H9 (cell line): ENCODE data around the gene HNRNPA3. TPM values are rescaled to one million over a fixed set of nuclear protein-coding genes. Genes with fewer than 3 reads are reported as not detected.
A peak's percentile ranks its signal among the peaks of the same experiment; 100 is the strongest.

ENCODE experiments used
- DNase-seq: peaks from one replicate; pipeline ENCODE4 v3.0.0-alpha.2; 2017
- H2AFZ ChIP-seq: one replicate; pipeline ENCODE4 v1.6.1; 2013; ENCODE audit warnings: mild to moderate bottlenecking, low read length, control low read depth, moderate library complexity
- H2AK5ac ChIP-seq: 2 replicates; pipeline ENCODE4 v1.6.1; 2013; ENCODE audit warnings: low read length, control low read depth, mixed read lengths; ENCODE audit not compliant: insufficient read length
- H2BK120ac ChIP-seq: one replicate; pipeline ENCODE4 v1.6.1; 2013; ENCODE audit warnings: low read depth, mild to moderate bottlenecking, low read length, control low read depth, inconsistent platforms; ENCODE audit not compliant: poor library complexity, severe bottlenecking
- H2BK12ac ChIP-seq: 2 replicates; pipeline ENCODE4 v1.6.1; 2013; ENCODE audit warnings: low read length, control low read depth, mixed read lengths, low read depth; ENCODE audit not compliant: insufficient read length
- H2BK15ac ChIP-seq: 2 replicates; pipeline ENCODE4 v1.6.1; 2013; ENCODE audit warnings: low read depth, low read length, control low read depth
- H2BK20ac ChIP-seq: one replicate; pipeline ENCODE4 v1.6.1; 2013; ENCODE audit warnings: low read depth, mild to moderate bottlenecking, low read length, control low read depth, inconsistent platforms; ENCODE audit not compliant: poor library complexity, severe bottlenecking
- H2BK5ac ChIP-seq: 2 replicates; pipeline ENCODE4 v1.6.1; 2013; ENCODE audit warnings: low read length, control low read depth, mixed read lengths; ENCODE audit not compliant: insufficient read length
- H3K14ac ChIP-seq: 2 replicates; pipeline ENCODE4 v1.6.1; 2013; ENCODE audit warnings: low read length, control low read depth; ENCODE audit not compliant: insufficient read depth
- H3K18ac ChIP-seq: 2 replicates; pipeline ENCODE4 v1.6.1; 2013; ENCODE audit warnings: low read depth, mild to moderate bottlenecking, mixed read lengths, low read length, control low read depth; ENCODE audit not compliant: insufficient read length
- H3K23ac ChIP-seq: 2 replicates; pipeline ENCODE4 v1.6.1; 2013; ENCODE audit warnings: low read length, control low read depth, mixed read lengths, low read depth; ENCODE audit not compliant: insufficient read length
- H3K23me2 ChIP-seq: 2 replicates; pipeline ENCODE4 v1.6.1; 2013; ENCODE audit warnings: low read depth, mild to moderate bottlenecking, mixed read lengths, low read length, control low read depth; ENCODE audit not compliant: insufficient read length, poor library complexity, severe bottlenecking
- H3K27ac ChIP-seq: 2 replicates; pipeline ENCODE4 v1.5.1; 2013; ENCODE audit warnings: low read length, control low read depth, mixed read lengths, low read depth; ENCODE audit not compliant: insufficient read length
- H3K27me3 ChIP-seq: 2 replicates; pipeline ENCODE4 v1.6.1; 2013; ENCODE audit warnings: low read length, control low read depth, inconsistent platforms; ENCODE audit not compliant: insufficient read depth
- H3K4ac ChIP-seq: 2 replicates; pipeline ENCODE4 v1.6.1; 2013; ENCODE audit warnings: low read depth, mild to moderate bottlenecking, control low read depth, inconsistent platforms, low read length, moderate library complexity
- H3K4me1 ChIP-seq: 2 replicates; pipeline ENCODE4 v1.6.1; 2013; ENCODE audit warnings: low read length, control low read depth, inconsistent platforms; ENCODE audit not compliant: insufficient read depth
- H3K4me2 ChIP-seq: 2 replicates; pipeline ENCODE4 v1.6.1; 2013; ENCODE audit warnings: low read length, control low read depth, mixed read lengths; ENCODE audit not compliant: insufficient read length, insufficient read depth
- H3K56ac ChIP-seq: 2 replicates; pipeline ENCODE4 v1.6.1; 2013; ENCODE audit warnings: low read depth, mild to moderate bottlenecking, mixed read lengths, low read length, control low read depth; ENCODE audit not compliant: insufficient read length
- H3K79me1 ChIP-seq: 2 replicates; pipeline ENCODE4 v1.6.1; 2013; ENCODE audit warnings: low read depth, mild to moderate bottlenecking, moderate library complexity, low read length, control low read depth, inconsistent platforms; ENCODE audit not compliant: insufficient read depth, poor library complexity, severe bottlenecking
- H3K79me2 ChIP-seq: 2 replicates; pipeline ENCODE4 v1.6.1; 2013; ENCODE audit warnings: low read length, control low read depth, inconsistent platforms; ENCODE audit not compliant: insufficient read depth
- H3K9ac ChIP-seq: 2 replicates; pipeline ENCODE4 v1.6.1; 2013; ENCODE audit warnings: low read length, control low read depth, mixed read lengths; ENCODE audit not compliant: insufficient read length; ENCODE audit errors: extremely low read depth
- H3K9me3 ChIP-seq: one replicate; pipeline ENCODE4 v1.6.1; 2013; ENCODE audit warnings: low read depth, low read length, inconsistent platforms; ENCODE audit not compliant: control insufficient read depth
- H3T11ph ChIP-seq: one replicate; pipeline ENCODE4 v1.6.1; 2013; ENCODE audit warnings: mild to moderate bottlenecking, low read length, control low read depth, inconsistent platforms
- H4K20me1 ChIP-seq: one replicate; pipeline ENCODE4 v1.6.1; 2013; ENCODE audit not compliant: control insufficient read depth, insufficient read length, insufficient read depth
- H4K5ac ChIP-seq: 2 replicates; pipeline ENCODE4 v1.6.1; 2013; ENCODE audit warnings: low read depth, mild to moderate bottlenecking, mixed read lengths, low read length, control low read depth; ENCODE audit not compliant: insufficient read length
- H4K8ac ChIP-seq: replicated peaks from 2 replicates; pipeline ENCODE4 v1.6.1; 2013; ENCODE audit warnings: low read length, control low read depth, mixed read lengths, low read depth; ENCODE audit not compliant: insufficient read length
- H4K91ac ChIP-seq: 2 replicates; pipeline ENCODE4 v1.6.1; 2013; ENCODE audit warnings: low read depth, mild to moderate bottlenecking, moderate library complexity, mixed read lengths, low read length, control low read depth; ENCODE audit not compliant: insufficient read length
- H3K27ac Mint-ChIP-seq, 3 experiments: 2 replicates in 2 of 3; 3 replicates in 1 of 3; pipeline ENCODE4 v1.8.0; 2020 to 2021; ENCODE audit warnings: mixed read lengths in 3 of 3, mild to moderate bottlenecking in 1 of 3, moderate library complexity in 1 of 3
- H3K27me3 Mint-ChIP-seq: 2 replicates; pipeline ENCODE4 v1.8.0; 2021; ENCODE audit warnings: low read depth, mild to moderate bottlenecking, moderate library complexity, mixed read lengths
- H3K36me3 Mint-ChIP-seq, 3 experiments: 2 replicates in 2 of 3; 3 replicates in 1 of 3; pipeline ENCODE4 v1.8.0; 2020 to 2021; ENCODE audit warnings: low read depth in 3 of 3, mixed read lengths in 3 of 3; ENCODE audit not compliant: insufficient read depth in 1 of 3
- H3K4me1 Mint-ChIP-seq, 2 experiments: 2 replicates each; pipeline ENCODE4 v1.8.0; 2020; ENCODE audit warnings: mixed read lengths in 2 of 2
- H3K4me3 Mint-ChIP-seq, 2 experiments: 2 replicates in 1 of 2; 3 replicates in 1 of 2; pipeline ENCODE4 v1.8.0; 2020 to 2021; ENCODE audit warnings: mild to moderate bottlenecking in 2 of 2, mixed read lengths in 2 of 2, moderate library complexity in 1 of 2
- H3K9me3 Mint-ChIP-seq, 2 experiments: 2 replicates in 1 of 2; 3 replicates in 1 of 2; pipeline ENCODE4 v1.8.0; 2020; ENCODE audit warnings: mild to moderate bottlenecking in 2 of 2, mixed read lengths in 2 of 2, moderate library complexity in 1 of 2
- CTCF ChIP-seq: fragments of 200-600 bp; sonication (generic); conservative IDR thresholded peaks from 3 replicates; pipeline ENCODE4 v1.8.0; 2021; ENCODE audit warnings: antibody characterized with exemption, mild to moderate bottlenecking
- WGBS: extraction: QIAGEN DNeasy Blood & Tissue Kit; methylation state at CpG from one replicate; pipeline ENCODE4 v1.1.7; 2013; ENCODE audit warnings: missing lambda C conversion rate, low lambda C conversion rate, mixed read lengths; ENCODE audit not compliant: insufficient read length; ENCODE audit errors: extremely low coverage; 5-methylcytosine and 5-hydroxymethylcytosine counted together
- total RNA-seq: library from RNA; stranded (reverse); gene quantifications from 2 replicates; pipeline ENCODE4 v1.2.1, GENCODE V29; 2021

HNRNPA3 gene
- total RNA-seq, 1 experiment from 2014 or later, result 405 TPM

DNA sequence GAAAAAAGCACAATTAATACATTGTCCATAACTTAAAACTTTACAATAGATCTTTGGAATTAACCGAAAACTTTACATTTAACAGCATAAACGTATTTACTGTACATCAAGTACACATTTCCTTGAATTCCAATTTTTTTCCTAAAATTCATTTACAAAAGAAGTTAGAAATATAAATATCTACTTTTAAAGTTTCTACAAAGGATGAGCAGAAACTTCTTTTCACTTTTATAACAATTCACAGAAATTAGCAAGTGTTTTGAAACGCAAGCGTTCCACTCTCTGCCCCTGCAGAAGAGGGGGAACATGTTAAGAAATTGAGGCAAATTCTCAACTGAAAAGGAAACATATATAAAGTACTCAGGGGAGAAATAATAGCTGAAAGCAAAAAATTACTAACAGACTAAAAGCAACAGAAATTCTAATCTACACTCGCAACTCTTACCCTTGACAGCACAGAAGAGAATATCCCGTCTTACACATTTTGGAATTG is 50.4 kb downstream of the HNRNPA3 start:
- Histone ChIP-seq H3K14ac (no peak overlapping the region), H2BK15ac (no peak overlapping the region), H3K4me1 (peaks cover 3% of the 10 kb centered on the region; the same call in 1 of the 2 replicates), H2BK12ac (no peak overlapping the region), H3K9ac (peak overlapping the region; percentile 18), H2BK5ac (no peak overlapping the region), H4K20me1 (no peaks in the 10 kb centered on the region), H3K56ac (no peak overlapping the region), H3K79me2 (peaks cover 34% of the 10 kb centered on the region; the same call in 1 of the 2 replicates), H3K23me2 (no peaks in the 10 kb centered on the region), H4K8ac (no peak overlapping the region), H3K4ac (no peak overlapping the region), H4K5ac (no peak overlapping the region), H2BK120ac (no peak overlapping the region), H3K79me1 (no peaks in the 10 kb centered on the region), H3K23ac (no peak overlapping the region), H3K18ac (no peak overlapping the region), H2AK5ac (no peak overlapping the region), H4K91ac (no peak overlapping the region), H2BK20ac (no peak overlapping the region), H3K4me2 (peak overlapping the region; percentile 26), H3K9me3 (peaks cover 4% of the 10 kb centered on the region), H3K27me3 (no peaks in the 10 kb centered on the region), H2AFZ (no peak overlapping the region), H3T11ph (no peak overlapping the region), H3K27ac (no peak overlapping the region)
- Mint-ChIP-seq H3K36me3 (peaks cover 13 to 15% (median 15%) of the 10 kb centered on the region in 3 experiments), H3K27me3 (no peaks in the 10 kb centered on the region), H3K4me3 (peak overlapping the region; percentile 76 to 90), H3K4me1 (peaks cover 36 to 40% of the 10 kb centered on the region in 2 experiments), H3K9me3 (peaks cover 12 to 15% of the 10 kb centered on the region in 2 experiments), H3K27ac (peak overlapping the region in 2 of 3 experiments; percentile 92 to 94; a peak in 5 of 7 replicates)
- TF ChIP-seq CTCF, result no peak
- no peak for DNase-seq
- WGBS, result 100% methylated on average over 1 of the region's 6 CpGs
